Neural progenitor cell (in vitro differentiated cells): ENCODE measurements around the gene GMCL1. TPM values are rescaled to one million over a fixed set of nuclear protein-coding genes. Genes with fewer than 3 reads are reported as not detected.

Source experiments
- DNase-seq: peaks from one replicate; pipeline ENCODE4 v3.0.0-alpha.2; 2016; ENCODE audit warnings: low spot score
- H2AFZ ChIP-seq: fragments of 200-600 bp; sonication (generic); replicated peaks from 2 replicates; pipeline ENCODE4 v1.6.1; 2016; ENCODE audit warnings: antibody characterized with exemption
- H3F3A ChIP-seq: fragments of 200-600 bp; sonication (generic); 2 replicates; pipeline ENCODE4 v1.6.1; 2016; ENCODE audit warnings: antibody characterized with exemption, low read depth
- H3K27ac ChIP-seq: fragments of 200-600 bp; sonication (generic); 2 replicates; pipeline ENCODE4 v1.5.1; 2016; ENCODE audit warnings: mild to moderate bottlenecking
- H3K27me3 ChIP-seq: fragments of 200-600 bp; sonication (generic); 2 replicates; pipeline ENCODE4 v1.6.1; 2016; ENCODE audit warnings: mild to moderate bottlenecking, moderate library complexity
- H3K36me3 ChIP-seq: fragments of 200-600 bp; sonication (generic); 2 replicates; pipeline ENCODE4 v1.5.1; 2016
- H3K4me1 ChIP-seq: fragments of 200-600 bp; sonication (generic); 2 replicates; pipeline ENCODE4 v1.6.1; 2016; ENCODE audit warnings: mixed run types
- H3K4me2 ChIP-seq: fragments of 200-600 bp; sonication (generic); 2 replicates; pipeline ENCODE4 v1.6.1; 2016
- H3K4me3 ChIP-seq: fragments of 200-600 bp; sonication (generic); 2 replicates; pipeline ENCODE4 v1.5.1; 2016
- H3K79me2 ChIP-seq: fragments of 200-600 bp; sonication (generic); 2 replicates; pipeline ENCODE4 v1.6.1; 2016; ENCODE audit warnings: low read depth
- H3K9ac ChIP-seq: fragments of 200-600 bp; sonication (generic); 2 replicates; pipeline ENCODE4 v1.6.1; 2016
- H3K9me3 ChIP-seq: fragments of 200-600 bp; sonication (generic); 2 replicates; pipeline ENCODE4 v1.5.1; 2016; ENCODE audit warnings: low read depth
- H4K20me1 ChIP-seq: fragments of 200-600 bp; sonication (generic); 2 replicates; pipeline ENCODE4 v1.6.1; 2016; ENCODE audit warnings: low read depth
- H3K27ac Mint-ChIP-seq: 3 replicates; pipeline ENCODE4 v1.8.0; 2021; ENCODE audit warnings: mixed read lengths
- H3K27me3 Mint-ChIP-seq: 2 replicates; pipeline ENCODE4 v1.8.0; 2022; ENCODE audit warnings: low read depth, mild to moderate bottlenecking, inconsistent platforms, moderate library complexity, mixed read lengths; ENCODE audit not compliant: insufficient read depth
- H3K36me3 Mint-ChIP-seq: 3 replicates; pipeline ENCODE4 v1.8.0; 2021; ENCODE audit warnings: mixed read lengths
- H3K4me1 Mint-ChIP-seq: 3 replicates; pipeline ENCODE4 v1.8.0; 2021; ENCODE audit warnings: mixed read lengths
- H3K4me3 Mint-ChIP-seq: 3 replicates; pipeline ENCODE4 v1.8.0; 2021; ENCODE audit warnings: mild to moderate bottlenecking, moderate library complexity, mixed read lengths
- H3K9me3 Mint-ChIP-seq: 3 replicates; pipeline ENCODE4 v1.8.0; 2020; ENCODE audit warnings: mixed read lengths
- CTCF ChIP-seq: fragments of 200-600 bp; sonication (generic); IDR thresholded peaks from 2 replicates; pipeline ENCODE4 v1.5.1; 2017; ENCODE audit warnings: antibody characterized with exemption, mild to moderate bottlenecking
- EZH2 ChIP-seq: fragments of 200-600 bp; sonication (generic); IDR thresholded peaks from 2 replicates; pipeline ENCODE4 v1.6.1; 2017; ENCODE audit warnings: antibody characterized with exemption, mild to moderate bottlenecking, moderate library complexity
- EZH2phosphoT487 ChIP-seq: fragments of 200-600 bp; sonication (generic); IDR thresholded peaks from 2 replicates; pipeline ENCODE4 v1.6.1; 2017; ENCODE audit warnings: antibody characterized with exemption
- total RNA-seq: library from RNA; depleted of rRNA; stranded (reverse); fragments of >200 nt; gene quantifications from 2 replicates; pipeline ENCODE4 v1.2.3, GENCODE V29; 2015; ENCODE audit warnings: low replicate concordance

GMCL1 gene
- total RNA-seq, 1 donor from 2014 or later = 23.1 TPM

- Histone ChIP-seq H3K79me2 (no peaks in the 10 kb centered on the region), H3K27me3 (no peaks in the 10 kb centered on the region), H3K4me2 (no peak overlapping the region), H3F3A (peaks cover 15% of the 10 kb centered on the region), H3K9ac (no peak overlapping the region), H3K27ac (no peak overlapping the region), H2AFZ (no peak overlapping the region), H3K36me3 (no peaks in the 10 kb centered on the region), H3K4me1 (no peaks in the 10 kb centered on the region), H3K4me3 (no peak overlapping the region), H3K9me3 (no peaks in the 10 kb centered on the region), H4K20me1 (no peaks in the 10 kb centered on the region)
- Mint-ChIP-seq H3K9me3 (no peaks in the 10 kb centered on the region), H3K27me3 (no peaks in the 10 kb centered on the region), H3K27ac (no peak overlapping the region), H3K36me3 (peaks cover 1% of the 10 kb centered on the region), H3K4me1 (peaks cover 6% of the 10 kb centered on the region), H3K4me3 (no peak overlapping the region)
- TF ChIP-seq CTCF (no peak), EZH2phosphoT487 (no peak), EZH2 (no peak)
- no peak for DNase-seq
Observed at GRCh38 chr2:69917852-69918251, 88.4 kb downstream of the GMCL1 start.

GRCh38 chr2:69918401-69918800 is 88.9 kb downstream of the GMCL1 start:
- TF ChIP-seq EZH2 (no peak), EZH2phosphoT487 (no peak), CTCF (no peak)
- Histone ChIP-seq H3F3A (peaks cover 10% of the 10 kb centered on the region), H3K4me3 (no peak overlapping the region), H3K4me2 (no peak overlapping the region), H3K36me3 (no peaks in the 10 kb centered on the region), H3K4me1 (no peaks in the 10 kb centered on the region), H3K9me3 (no peaks in the 10 kb centered on the region), H2AFZ (no peak overlapping the region), H3K9ac (no peak overlapping the region), H3K79me2 (no peaks in the 10 kb centered on the region), H3K27ac (no peak overlapping the region), H4K20me1 (no peaks in the 10 kb centered on the region), H3K27me3 (no peaks in the 10 kb centered on the region)
- no peak for DNase-seq
- no peak overlapping the region for H3K4me3 Mint-ChIP-seq
- no peak overlapping the region for H3K27ac Mint-ChIP-seq
- H3K27me3 Mint-ChIP-seq = no peaks in the 10 kb centered on the region
- peaks cover 6% of the 10 kb centered on the region for H3K4me1 Mint-ChIP-seq
- H3K36me3 Mint-ChIP-seq = peaks cover 2% of the 10 kb centered on the region
- no peaks in the 10 kb centered on the region for H3K9me3 Mint-ChIP-seq

- H3K27ac ChIP-seq = no peak overlapping the region
- no peaks in the 10 kb centered on the region for H3K9me3 Mint-ChIP-seq
- peaks cover 5% of the 10 kb centered on the region for H3K36me3 Mint-ChIP-seq
Observed at GRCh38 chr2:69923116-69923515, 93.7 kb downstream of the GMCL1 start.

More at GRCh38 chr2:69923116-69923515, 93.7 kb downstream of the GMCL1 start:
- no peak overlapping the region for H3K4me3 ChIP-seq
- Mint-ChIP-seq H3K27me3 (no peaks in the 10 kb centered on the region), H3K4me1 (no peaks in the 10 kb centered on the region), H3K4me3 (no peak overlapping the region), H3K27ac (no peak overlapping the region)
- H3K9me3 ChIP-seq = no peaks in the 10 kb centered on the region
- DNase-seq = no peak
- H3K4me2 ChIP-seq = no peak overlapping the region
- H4K20me1 ChIP-seq = no peaks in the 10 kb centered on the region
- no peak for TF ChIP-seq CTCF
- TF ChIP-seq EZH2phosphoT487 = no peak
- TF ChIP-seq EZH2 = no peak
- no peaks in the 10 kb centered on the region for H3K4me1 ChIP-seq
- H2AFZ ChIP-seq = no peak overlapping the region
- no peaks in the 10 kb centered on the region for H3K36me3 ChIP-seq
- no peaks in the 10 kb centered on the region for H3K79me2 ChIP-seq
- no peaks in the 10 kb centered on the region for H3K27me3 ChIP-seq
- H3F3A ChIP-seq = no peaks in the 10 kb centered on the region
- no peak overlapping the region for H3K9ac ChIP-seq
